ENCODE measurements around the gene IPMK. TPM values are rescaled to one million over a fixed set of nuclear protein-coding genes. Genes with fewer than 3 reads are reported as not detected.
A peak's percentile ranks its signal among the peaks of the same experiment; 100 is the strongest.

IPMK gene
- total RNA-seq, 1 experiment from 2014 or later: 5.5 TPM

DNA sequence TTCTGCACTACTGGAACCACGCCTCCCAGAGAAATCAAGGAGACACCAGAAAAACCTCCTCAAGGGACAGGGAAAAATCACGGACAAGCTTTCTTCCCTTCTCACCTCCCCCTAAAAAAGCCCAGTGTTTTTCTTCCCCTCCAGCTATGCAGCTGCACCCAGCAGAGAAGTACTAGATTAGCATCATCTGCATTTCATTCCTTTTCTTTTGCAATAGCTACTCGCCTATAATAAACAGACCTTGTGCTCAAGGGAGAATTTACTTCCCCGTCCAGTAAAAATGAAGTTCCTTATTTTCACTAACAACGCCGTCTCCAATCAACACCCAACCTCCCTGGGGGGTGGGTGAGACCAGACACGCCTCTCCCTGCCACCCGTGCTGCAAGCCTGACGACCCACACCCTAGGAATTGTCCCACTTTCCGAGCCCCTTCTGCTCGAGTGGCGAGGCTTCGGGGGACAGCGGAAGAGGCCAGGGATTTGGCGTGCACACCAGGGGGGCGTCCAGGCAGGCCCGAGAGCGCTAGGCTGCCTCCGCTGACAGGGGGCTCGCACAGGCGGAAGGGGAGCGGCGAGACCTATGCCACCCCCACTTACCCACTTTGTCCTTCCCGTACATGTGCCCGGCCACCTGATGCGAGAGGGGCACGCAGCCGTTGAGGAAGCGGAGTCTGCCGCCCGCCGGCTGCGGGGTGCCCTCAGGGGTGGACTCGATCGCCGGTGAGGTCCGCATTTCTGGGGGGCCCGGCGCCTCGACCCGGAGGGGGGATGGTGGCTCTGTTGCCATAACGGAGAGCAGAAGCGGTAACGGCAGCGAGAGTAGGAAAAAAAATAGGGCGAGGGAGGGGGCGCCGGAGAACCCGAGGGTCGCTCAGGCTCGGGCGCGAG is 625 bp downstream of the IPMK start:
- TF ChIP-seq ZNF274 (IDR thresholded peaks at IDR 0.05; ENCODE audit: low read depth, low read length) (no peak), ELF1 (IDR thresholded peaks at IDR 0.05; ENCODE audit: borderline replicate concordance, low read depth) (no peak), JUND (IDR thresholded peaks at IDR 0.05) (no peak), EZH2phosphoT487 (IDR thresholded peaks at IDR 0.05; ENCODE audit: borderline replicate concordance) (no peak), CBX3 (IDR thresholded peaks at IDR 0.05; ENCODE audit: low read depth) (no peak), EGR1 (IDR thresholded peaks at IDR 0.05; ENCODE audit: low read depth) (no peak), ZBTB33 (IDR thresholded peaks at IDR 0.05; ENCODE audit: extremely low read depth, insufficient replicate concordance, low read length) (no peak), SIN3A (IDR thresholded peaks at IDR 0.05; ENCODE audit: low read depth) (no peak), ATF3 (IDR thresholded peaks at IDR 0.05) (no peak), REST (IDR thresholded peaks at IDR 0.05; ENCODE audit: low read depth) (no peak)
- Histone ChIP-seq H3K27ac (ENCODE audit: low read depth, low read length) (peak overlapping the region; percentile 46; the same call in 1 of the 2 replicates), H3K4me2 (ENCODE audit: low read length) (peak overlapping the region; percentile 97), H3K36me3 (ENCODE audit: control insufficient read depth in 1 of 2, insufficient read depth in 2 of 2, low read length in 2 of 2) (no peaks in the 10 kb centered on the region), H3K27me3 (ENCODE audit: insufficient read depth, low read length) (no peaks in the 10 kb centered on the region), H2AFZ (ENCODE audit: low read depth, low read length, poor library complexity, severe bottlenecking) (no peak overlapping the region), H3K79me2 (ENCODE audit: insufficient read depth, low read length) (peaks cover 42% of the 10 kb centered on the region), H3K9me3 (ENCODE audit: control insufficient read depth in 1 of 2, insufficient read depth in 1 of 2, low read depth in 1 of 2, low read length in 2 of 2) (no peaks in the 10 kb centered on the region), H3K9ac (ENCODE audit: low read length) (peak overlapping the region; percentile 73), H3K4me3 (replicated peaks in 1 of 2; ENCODE audit: low read depth in 1 of 2, low read length in 2 of 2) (peak overlapping the region; percentile 74 to 81), H3K4me1 (ENCODE audit: control insufficient read depth in 1 of 2, insufficient read depth in 2 of 2, low read length in 2 of 2) (peaks cover 16 to 28% of the 10 kb centered on the region in 2 experiments), H4K20me1 (ENCODE audit: insufficient read depth) (no peaks in the 10 kb centered on the region), H3K9me2 (ENCODE audit: insufficient read depth) (no peaks in the 10 kb centered on the region)
- BruUV-seq (replicated peaks): TSS peak; percentile 44
- ChIA-PET CTCF (no interaction called here), POLR2A (no interaction called here), RAD21 (ENCODE audit: low non-redundant PET in 1 of 2, low total read pairs in 2 of 2, uncharacterized antibody in 2 of 2, unreplicated experiment in 2 of 2) (no interaction called here)
- DNase-seq (ENCODE audit: low read depth, low spot score): no peak
- peak; percentile 3; the same call in 1 of the 2 replicates for ATAC-seq
- intact Hi-C loops (cut with micrococcal nuclease): no loop called here

Measured in HCT116 (cell line).